Nephron progenitor cell (in vitro differentiated cells): ENCODE data around the gene GRIK3.
A peak's percentile ranks its signal among the peaks of the same experiment; 100 is the strongest.
"Not testable (repeated sequence)": the region's sequence is repeated elsewhere in the genome, so short reads cannot be mapped to it uniquely, and the experiment has no call there.

Experiments used
- DNase-seq: peaks from one replicate; pipeline ENCODE4 v3.0.0; 2021
- H3K27ac Mint-ChIP-seq: 2 replicates; pipeline ENCODE4 v1.8.0; 2021; ENCODE audit warnings: mild to moderate bottlenecking, moderate library complexity, mixed read lengths
- H3K27me3 Mint-ChIP-seq: 2 replicates; pipeline ENCODE4 v1.8.0; 2021; ENCODE audit warnings: mild to moderate bottlenecking, low read depth, mixed read lengths; ENCODE audit not compliant: poor library complexity
- H3K36me3 Mint-ChIP-seq: 2 replicates; pipeline ENCODE4 v1.8.0; 2021; ENCODE audit warnings: low read depth, mixed read lengths
- H3K4me1 Mint-ChIP-seq: 2 replicates; pipeline ENCODE4 v1.8.0; 2021; ENCODE audit warnings: mixed read lengths
- H3K4me3 Mint-ChIP-seq: 2 replicates; pipeline ENCODE4 v1.8.0; 2021; ENCODE audit warnings: mild to moderate bottlenecking, moderate library complexity, mixed read lengths
- H3K9me3 Mint-ChIP-seq: 2 replicates; pipeline ENCODE4 v1.8.0; 2021; ENCODE audit warnings: mild to moderate bottlenecking, moderate library complexity, mixed read lengths
- CTCF ChIP-seq: fragments of 200-600 bp; sonication (generic); IDR thresholded peaks from 2 replicates; pipeline ENCODE4 v1.5.0; 2021; ENCODE audit warnings: antibody characterized with exemption

Gene GRIK3

DNA sequence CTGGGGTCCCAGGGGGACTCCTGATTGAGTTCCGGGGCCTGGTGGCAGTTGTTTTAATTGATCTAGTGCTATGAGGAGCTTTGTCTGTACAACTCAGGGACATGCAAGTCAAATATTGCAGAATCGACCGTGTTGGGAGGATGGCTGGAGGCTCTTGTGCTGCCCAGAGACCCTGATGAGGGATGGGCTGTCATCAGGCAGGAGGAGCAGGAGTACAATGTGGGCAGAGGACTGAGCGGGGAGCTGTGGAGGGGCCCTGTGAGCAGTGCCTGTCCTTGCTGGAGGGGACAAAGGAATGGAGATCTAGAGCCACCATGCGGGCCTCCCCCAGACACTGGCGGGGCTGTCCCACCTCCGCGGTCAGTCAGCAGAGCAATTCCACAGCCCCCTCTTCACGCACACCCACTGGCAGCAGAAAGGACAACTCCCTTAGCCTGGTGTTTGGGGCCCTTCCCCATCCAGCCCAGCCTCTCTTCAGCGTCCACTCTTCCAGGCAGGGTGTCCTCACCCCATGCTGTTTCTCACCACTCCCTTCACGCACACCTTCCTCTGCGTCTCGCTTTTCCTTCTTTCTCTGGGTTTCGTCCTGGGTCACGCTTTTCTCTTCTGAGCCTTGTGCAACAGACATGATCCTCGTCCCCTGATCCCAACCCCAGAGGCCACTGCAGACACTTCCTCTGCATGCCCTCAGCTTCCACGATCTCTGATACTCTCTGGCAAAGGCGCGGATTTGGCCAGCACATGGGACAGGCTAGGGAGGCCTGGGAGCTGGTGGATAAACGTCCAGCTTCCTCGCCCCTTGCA is 122.6 kb downstream of the GRIK3 start:
- Mint-ChIP-seq H3K4me3 (peak overlapping the region; percentile 1), H3K9me3 (peaks cover 19% of the 10 kb centered on the region), H3K4me1 (peaks cover 43% of the 10 kb centered on the region), H3K36me3 (no peaks in the 10 kb centered on the region), H3K27me3 (peaks cover 26% of the 10 kb centered on the region), H3K27ac (peak overlapping the region; percentile 19)
- DNase-seq, result no peak
- TF ChIP-seq CTCF, result no peak

DNA sequence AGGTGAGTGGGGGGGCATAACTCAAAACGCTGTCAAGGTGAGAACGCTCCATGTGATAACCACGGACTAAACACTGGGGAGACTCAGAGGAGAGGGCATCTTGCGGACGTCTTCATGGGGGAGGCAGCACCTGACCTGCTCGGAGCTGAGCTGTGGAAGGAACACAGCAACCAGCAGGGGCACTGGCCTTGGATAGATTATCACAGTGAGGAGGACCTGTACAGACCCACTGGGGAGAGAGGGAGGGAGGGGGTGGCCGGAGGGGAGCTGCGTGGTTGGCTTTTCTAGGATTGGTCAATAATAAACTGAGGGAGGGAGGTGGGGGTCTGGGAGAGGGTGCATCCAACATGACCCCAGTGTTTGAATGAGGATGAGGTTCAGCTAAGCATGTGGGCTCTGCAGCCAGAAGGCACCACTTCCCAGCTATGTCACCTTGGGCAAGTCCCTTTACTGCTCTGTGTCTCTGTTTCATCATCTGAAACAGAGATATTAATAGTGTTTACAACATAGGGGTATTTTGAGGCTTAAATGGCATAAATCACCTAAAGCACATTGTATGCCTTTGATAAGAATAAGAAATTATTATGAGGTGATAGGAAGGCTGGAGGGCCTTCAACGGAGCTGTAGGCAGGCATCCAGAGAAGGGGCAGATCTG is 123.3 kb downstream of the GRIK3 start:
- H3K9me3 Mint-ChIP-seq, result peaks cover 11% of the 10 kb centered on the region

DNA sequence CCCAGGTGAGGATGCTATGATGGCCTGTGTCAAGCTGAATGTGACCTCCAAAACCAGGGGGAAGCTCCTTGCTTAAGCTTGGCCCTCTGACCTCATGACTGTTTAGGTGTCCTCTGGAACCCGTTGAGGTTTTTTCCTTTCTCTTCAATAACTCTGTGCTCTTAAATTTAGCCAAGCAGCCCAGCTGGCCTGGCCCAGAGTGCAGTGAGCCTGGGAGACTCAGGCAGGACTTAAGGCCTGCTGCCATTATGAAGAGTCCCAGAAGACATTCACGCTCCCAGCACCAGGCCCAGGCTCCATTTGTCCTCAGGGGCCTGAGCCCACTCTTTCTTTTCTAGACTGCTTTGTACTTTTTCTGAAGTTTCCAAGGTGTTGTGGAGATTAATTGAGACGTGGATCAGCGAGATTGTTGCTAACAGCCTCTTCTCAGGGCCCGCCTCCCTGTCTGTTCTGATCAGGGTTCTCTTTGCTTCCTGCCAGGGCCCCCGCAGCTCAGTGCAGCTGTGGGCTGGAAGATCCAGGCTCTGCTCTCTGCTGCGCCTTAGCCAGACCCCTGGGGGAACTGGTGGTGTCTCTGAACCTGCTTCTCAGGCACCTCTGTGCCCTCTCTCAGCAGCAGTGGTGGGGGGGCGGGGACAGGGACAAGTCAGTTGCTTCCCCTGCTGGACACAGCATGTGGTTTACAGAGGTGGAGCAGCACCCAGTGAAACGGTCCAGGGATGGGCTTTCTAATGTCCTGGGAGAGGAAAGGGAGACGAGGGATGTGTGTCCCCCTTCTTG is 124.2 kb downstream of the GRIK3 start:
- no peak overlapping the region for H3K27ac Mint-ChIP-seq
- no peak for TF ChIP-seq CTCF
- peak; percentile 23 for DNase-seq
- H3K27me3 Mint-ChIP-seq, result peaks cover 20% of the 10 kb centered on the region
- peaks cover 43% of the 10 kb centered on the region for H3K4me1 Mint-ChIP-seq
- peaks cover 4% of the 10 kb centered on the region for H3K9me3 Mint-ChIP-seq
- no peak overlapping the region for H3K4me3 Mint-ChIP-seq
- no peaks in the 10 kb centered on the region for H3K36me3 Mint-ChIP-seq

More for the DNA sequence above, 123.3 kb downstream of the GRIK3 start:
- TF ChIP-seq CTCF, result no peak
- Mint-ChIP-seq H3K27me3 (peaks cover 22% of the 10 kb centered on the region), H3K27ac (no peak overlapping the region), H3K4me3 (no peak overlapping the region), H3K4me1 (peaks cover 43% of the 10 kb centered on the region), H3K36me3 (no peaks in the 10 kb centered on the region)
- DNase-seq, result no peak

DNA sequence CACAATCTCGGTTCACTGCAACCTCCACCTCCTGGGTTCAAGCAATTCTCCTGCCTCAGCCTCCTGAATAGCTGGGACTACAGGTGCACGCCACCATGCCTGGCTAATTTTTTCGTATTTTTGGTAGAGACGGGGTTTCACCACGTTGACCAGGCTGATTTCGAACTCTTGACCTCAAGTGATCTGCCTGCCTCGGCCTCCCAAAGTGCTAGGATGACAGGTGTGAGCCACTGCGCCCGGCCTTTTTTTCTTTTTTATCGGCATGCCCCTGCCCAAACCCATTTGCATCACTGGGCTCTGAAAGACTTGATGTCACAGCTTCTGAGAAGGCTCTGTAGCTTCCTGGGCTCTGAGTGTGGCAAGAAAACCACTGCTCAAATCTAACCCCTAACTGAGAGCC is 125.0 kb downstream of the GRIK3 start:
- H3K27me3 Mint-ChIP-seq, result peaks cover 14% of the 10 kb centered on the region
- not testable (repeated sequence) for DNase-seq, H3K36me3 Mint-ChIP-seq, H3K4me3 Mint-ChIP-seq, H3K27ac Mint-ChIP-seq, H3K9me3 Mint-ChIP-seq
- H3K4me1 Mint-ChIP-seq, result peaks cover 43% of the 10 kb centered on the region

GRCh38 chr1:36908096-36908495 is 126.2 kb downstream of the GRIK3 start:
- no peak overlapping the region for H3K27ac Mint-ChIP-seq
- H3K27me3 Mint-ChIP-seq, result peaks cover 14% of the 10 kb centered on the region
- TF ChIP-seq CTCF, result no peak
- no peaks in the 10 kb centered on the region for H3K9me3 Mint-ChIP-seq
- peaks cover 31% of the 10 kb centered on the region for H3K4me1 Mint-ChIP-seq
- no peak overlapping the region for H3K4me3 Mint-ChIP-seq
- H3K36me3 Mint-ChIP-seq, result no peaks in the 10 kb centered on the region
- DNase-seq, result no peak

DNA sequence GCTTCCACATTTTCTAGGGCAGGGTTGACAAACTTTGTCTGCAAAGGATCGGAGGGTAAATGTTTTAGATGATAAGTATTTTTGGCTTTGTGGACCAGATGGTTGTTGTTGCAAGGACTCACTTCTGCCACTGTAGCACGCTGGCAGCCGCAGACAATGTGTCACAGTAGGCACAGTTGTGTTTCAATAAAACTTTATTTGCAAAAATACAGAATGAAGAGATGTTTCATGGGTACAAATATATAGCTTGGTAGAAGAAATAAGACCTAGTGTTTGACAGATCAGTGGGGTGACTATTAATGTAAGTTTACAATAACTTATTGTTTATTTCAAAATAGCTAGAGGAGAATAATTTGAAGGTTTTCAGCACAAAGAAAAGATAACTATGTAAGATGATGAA is 127.8 kb downstream of the GRIK3 start:
- H3K4me1 Mint-ChIP-seq, result peaks cover 17% of the 10 kb centered on the region
- peaks cover 22% of the 10 kb centered on the region for H3K27me3 Mint-ChIP-seq
- no peak for DNase-seq
- H3K9me3 Mint-ChIP-seq, result peaks cover 8% of the 10 kb centered on the region
- no peak overlapping the region for H3K4me3 Mint-ChIP-seq
- H3K36me3 Mint-ChIP-seq, result no peaks in the 10 kb centered on the region
- TF ChIP-seq CTCF, result no peak
- H3K27ac Mint-ChIP-seq, result no peak overlapping the region
